Gastroesophageal sphincter (tissue), 4 donors: ENCODE measurements around the gene SSB. TPM values are rescaled to one million over a fixed set of nuclear protein-coding genes. Genes with fewer than 3 reads are reported as not detected.
"Not testable (repeated sequence)": the region's sequence is repeated elsewhere in the genome, so short reads cannot be mapped to it uniquely, and the experiment has no call there.

Experiments used
- ATAC-seq: fragments of 150-250 bp; one replicate; pipeline ENCODE4 v1.9.1; 2016; ENCODE audit warnings: mild to moderate bottlenecking, moderate library complexity
- H3K27ac ChIP-seq, 4 donors: fragments of 200-600 bp; sonication (generic) in 3 of 4; 1 replicate in 3 of 4; 2 replicates in 1 of 4; pipeline ENCODE4 v1.5.1; 2016 to 2019
- H3K27me3 ChIP-seq: fragments of 200-600 bp; sonication (generic); one replicate; pipeline ENCODE4 v1.5.1; 2019
- H3K36me3 ChIP-seq, 2 donors: fragments of 200-600 bp; sonication (generic); one replicate each; pipeline ENCODE4 v1.5.1; 2019; ENCODE audit warnings: control low read depth in 1 of 2
- H3K4me1 ChIP-seq, 3 donors: fragments of 200-600 bp; sonication (generic); 1 replicate in 2 of 3; 2 replicates in 1 of 3; pipeline ENCODE4 v1.5.1; 2016 to 2019; ENCODE audit warnings: control low read depth in 2 of 3
- H3K4me3 ChIP-seq, 2 donors: fragments of 200-600 bp; sonication (generic); one replicate each; pipeline ENCODE4 v1.5.1; 2019; ENCODE audit warnings: mild to moderate bottlenecking in 1 of 2, moderate library complexity in 1 of 2
- H3K9me3 ChIP-seq, 3 donors: fragments of 200-600 bp; sonication (generic); one replicate each; pipeline ENCODE4 v1.5.1; 2017 to 2019; ENCODE audit warnings: control low read depth in 2 of 3
- CTCF ChIP-seq, 4 experiments: fragments of 200-600 bp in 2 of 4; fragments of 450-650 bp in 2 of 4; sonication (generic) in 1 of 4; IDR thresholded peaks; one replicate each; pipeline ENCODE4 v1.5.1; 2017 to 2019; ENCODE audit warnings: antibody characterized with exemption in 4 of 4, mild to moderate bottlenecking in 2 of 4, moderate library complexity in 2 of 4
- EP300 ChIP-seq: sonication (generic); formaldehyde crosslinking; IDR thresholded peaks from one replicate; pipeline ENCODE4 v1.6.1; 2017; ENCODE audit warnings: antibody characterized with exemption, mild to moderate bottlenecking
- POLR2A ChIP-seq, 2 donors: fragments of 450-650 bp; IDR thresholded peaks; one replicate each; pipeline ENCODE4 v1.6.1; 2017; ENCODE audit warnings: antibody characterized with exemption in 2 of 2, mild to moderate bottlenecking in 2 of 2, moderate library complexity in 1 of 2
- POLR2AphosphoS5 ChIP-seq: sonication (generic); formaldehyde crosslinking; IDR thresholded peaks from one replicate; pipeline ENCODE4 v1.6.1; 2017; ENCODE audit warnings: antibody characterized with exemption
- WGBS, 2 donors: methylation state at CpG; one replicate each; pipeline ENCODE4 v1.1.5; 2018; ENCODE audit warnings: low coverage in 1 of 2; 5-methylcytosine and 5-hydroxymethylcytosine counted together
- total RNA-seq, 4 donors: library from RNA; depleted of rRNA; stranded (reverse); fragments of >200 nt; gene quantifications; one replicate each; pipeline ENCODE4 v1.1.0, GENCODE V29; 2016

SSB gene
- total RNA-seq, 4 donors from 2014 or later: 60.6 to 102 (median 78.3) TPM

- no peak overlapping the region for H3K27ac ChIP-seq
- H3K4me1 ChIP-seq: peaks cover 3 to 49% (median 6%) of the 10 kb centered on the region in 3 donors
- no peaks in the 10 kb centered on the region for H3K9me3 ChIP-seq
- no peak for ATAC-seq
- no peak overlapping the region for H3K4me3 ChIP-seq
- 92 to 100% methylated on average over 2 of the region's 2 CpGs for WGBS, 2 donors
- peaks cover 0 to 6% of the 10 kb centered on the region in 2 donors for H3K36me3 ChIP-seq
- TF ChIP-seq EP300: no peak
- TF ChIP-seq CTCF (IDR thresholded peaks at IDR 0.05): no peak
- no peak for TF ChIP-seq POLR2A (IDR thresholded peaks at IDR 0.05)
- no peak for TF ChIP-seq POLR2AphosphoS5
- no peaks in the 10 kb centered on the region for H3K27me3 ChIP-seq
These were observed 42.1 kb downstream of the SSB start for GRCh38 chr2:169840747-169841142.

GRCh38 chr2:169841625-169842024 lies 43.0 kb downstream of the SSB start:
- no CpG with 5 or more reads among the region's 24 CpGs for WGBS, 2 donors
- H3K27me3 ChIP-seq, H3K36me3 ChIP-seq, ATAC-seq, H3K4me3 ChIP-seq, H3K9me3 ChIP-seq, H3K27ac ChIP-seq: not testable (repeated sequence)
- peaks cover 3 to 45% (median 6%) of the 10 kb centered on the region in 3 donors for H3K4me1 ChIP-seq

DNA sequence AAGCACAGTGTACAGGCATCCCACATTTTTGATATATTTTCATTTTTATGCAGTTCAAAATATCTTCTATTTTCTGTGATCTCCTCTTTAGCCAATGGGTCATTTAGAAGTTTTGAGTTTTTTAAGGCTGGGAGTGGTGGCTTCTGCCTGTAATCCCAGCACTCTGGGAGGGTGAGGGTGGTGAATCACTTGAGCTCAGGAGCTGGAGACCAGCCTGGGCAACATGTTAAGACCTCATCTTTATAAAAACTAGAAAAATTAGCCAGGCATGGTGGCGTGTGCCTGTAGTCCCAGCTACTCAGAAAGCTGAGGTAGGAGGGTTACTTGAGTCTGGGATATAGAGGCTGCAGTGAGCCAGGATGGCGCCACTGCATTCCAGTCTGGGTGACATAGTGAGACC lies 46.3 kb downstream of the SSB start:
- ATAC-seq: no peak
- Histone ChIP-seq H3K4me3 (no peak overlapping the region), H3K36me3 (peaks cover 0 to 6% of the 10 kb centered on the region in 2 donors), H3K4me1 (peaks cover 0 to 49% (median 1%) of the 10 kb centered on the region in 3 donors), H3K27ac (no peak overlapping the region), H3K9me3 (no peaks in the 10 kb centered on the region), H3K27me3 (no peaks in the 10 kb centered on the region)
- TF ChIP-seq POLR2A (IDR thresholded peaks at IDR 0.05) (no peak), EP300 (no peak), POLR2AphosphoS5 (no peak), CTCF (IDR thresholded peaks at IDR 0.05) (no peak)
- 86 to 100% methylated on average over 2 of the region's 2 CpGs for WGBS, 2 donors

DNA sequence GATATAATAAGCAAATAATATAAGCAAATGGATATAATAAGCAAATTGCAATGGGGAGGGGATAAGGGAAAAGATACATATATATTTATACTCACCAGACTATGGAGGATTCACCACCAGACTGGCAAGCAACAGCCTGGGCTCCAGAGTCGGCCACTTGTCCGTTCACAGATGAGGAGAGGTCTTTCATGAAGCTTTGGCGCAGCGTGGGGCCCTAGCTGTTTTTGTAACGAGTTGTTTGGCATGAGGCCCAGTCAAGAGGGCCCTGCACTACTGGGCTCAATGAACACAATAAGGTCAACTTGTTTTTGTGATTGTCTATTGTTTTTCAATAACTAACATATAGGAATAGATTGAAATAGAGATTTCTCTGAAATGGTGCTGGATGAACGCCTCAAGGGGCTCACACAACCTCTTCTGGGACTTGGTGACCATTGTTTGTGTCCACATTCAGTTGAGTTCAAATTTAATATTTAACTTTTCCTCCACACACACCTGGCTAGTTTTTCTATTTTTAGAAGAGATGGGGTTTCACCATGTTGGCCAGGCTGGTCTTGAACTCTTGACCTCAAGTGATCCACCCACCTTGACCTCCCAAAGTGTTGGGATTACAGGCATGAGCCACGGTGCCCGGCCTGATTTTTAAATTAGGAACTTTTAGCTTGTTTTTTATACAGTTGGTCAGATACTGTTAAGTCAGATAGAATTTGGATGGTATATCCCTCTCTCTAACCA lies 50.5 kb downstream of the SSB start:
- not testable (repeated sequence) for H3K27ac ChIP-seq, H3K9me3 ChIP-seq, H3K36me3 ChIP-seq, H3K4me3 ChIP-seq, H3K27me3 ChIP-seq, ATAC-seq
- peaks cover 0 to 36% (median 0%) of the 10 kb centered on the region in 3 donors for H3K4me1 ChIP-seq
- WGBS, 2 donors: 68 to 77% methylated on average over 8 of the region's 8 CpGs

DNA sequence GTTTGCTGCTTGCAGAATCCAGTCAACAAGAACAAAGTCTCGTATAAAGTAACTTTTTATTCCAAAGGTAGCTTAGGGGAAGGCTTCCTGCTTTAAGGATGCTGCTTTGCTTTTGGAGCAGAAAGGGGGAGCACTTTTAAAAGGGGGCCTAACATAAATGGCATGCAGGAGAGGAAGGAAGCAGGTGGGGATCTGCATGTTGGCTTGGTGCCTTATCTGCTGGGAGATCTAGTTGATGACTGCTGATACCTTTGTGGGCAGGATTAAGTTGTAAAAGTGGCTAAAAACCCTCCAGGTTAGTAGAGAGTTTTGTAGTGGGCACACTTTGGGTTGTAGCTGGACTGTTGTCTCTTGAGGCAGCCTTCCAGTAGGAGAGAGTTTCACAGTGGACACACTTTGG lies 51.0 kb downstream of the SSB start:
- no peak overlapping the region for H3K27ac ChIP-seq
- H3K9me3 ChIP-seq: no peaks in the 10 kb centered on the region
- H3K36me3 ChIP-seq: no peaks in the 10 kb centered on the region
- no peaks in the 10 kb centered on the region for H3K27me3 ChIP-seq
- peaks cover 0 to 36% (median 0%) of the 10 kb centered on the region in 3 donors for H3K4me1 ChIP-seq
- 78% methylated on average over 1 of the region's 1 CpG; no CpG with 5 or more reads in 1 of the 2 donors for WGBS, 2 donors
- H3K4me3 ChIP-seq: no peak overlapping the region
- no peak for ATAC-seq
- TF ChIP-seq POLR2A (IDR thresholded peaks at IDR 0.05) (no peak), EP300 (no peak)

DNA sequence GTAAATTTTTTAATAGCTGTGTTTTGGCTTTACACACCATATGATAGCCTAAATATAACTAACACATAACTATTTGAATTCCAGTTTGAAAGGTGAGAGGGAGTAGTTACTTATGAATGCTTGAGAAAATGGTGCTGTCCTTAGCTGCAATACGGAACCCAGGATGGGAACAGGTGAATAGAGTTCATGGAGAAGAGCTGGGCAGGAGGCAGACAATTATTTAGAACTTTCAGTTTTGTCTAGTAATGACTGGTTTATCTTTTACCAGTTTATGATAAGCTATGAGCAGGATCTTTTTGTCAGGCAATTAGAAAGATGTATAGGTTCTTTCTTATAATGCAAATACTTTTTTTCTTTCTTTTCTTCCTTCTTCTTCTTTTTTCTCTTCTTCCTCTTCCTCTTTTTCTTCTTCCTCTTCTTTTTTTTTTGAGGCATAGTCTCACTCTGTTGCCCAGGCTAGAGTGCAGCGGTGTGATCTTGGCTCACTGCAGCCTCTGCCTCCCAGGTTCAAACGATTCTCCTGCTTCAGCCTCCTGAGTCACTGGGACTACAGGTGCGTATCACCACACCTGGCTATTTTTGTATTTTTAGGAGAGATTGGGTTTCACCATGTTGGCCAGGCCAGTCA lies 54.5 kb downstream of the SSB start:
- H3K36me3 ChIP-seq: no peaks in the 10 kb centered on the region
- 78 to 100% methylated on average over 2 to 4 of the region's 4 CpGs for WGBS, 2 donors
- no peaks in the 10 kb centered on the region for H3K27me3 ChIP-seq
- no peaks in the 10 kb centered on the region for H3K9me3 ChIP-seq
- no peak for ATAC-seq
- no peak for TF ChIP-seq POLR2A (IDR thresholded peaks at IDR 0.05)
- no peak for TF ChIP-seq EP300
- no peak for TF ChIP-seq CTCF (IDR thresholded peaks at IDR 0.05)
- no peak for TF ChIP-seq POLR2AphosphoS5
- H3K4me1 ChIP-seq: peaks cover 0 to 19% (median 0%) of the 10 kb centered on the region in 3 donors
- no peak overlapping the region for H3K27ac ChIP-seq
- H3K4me3 ChIP-seq: no peak overlapping the region

GRCh38 chr2:169855281-169856258 lies 56.9 kb downstream of the SSB start:
- not testable (repeated sequence) for H3K27me3 ChIP-seq, H3K36me3 ChIP-seq, H3K9me3 ChIP-seq, ATAC-seq, H3K4me1 ChIP-seq, H3K27ac ChIP-seq, H3K4me3 ChIP-seq
- WGBS, 2 donors: 89 to 94% methylated on average over 1 to 4 of the region's 42 CpGs
